Stimulated activated CD8-positive, alpha-beta memory T cell treated with anti-CD3 and anti-CD28 coated beads, Interleukin-2, amount 100 ng/mL, for 1 hour (primary cell): Measurements from ENCODE around the gene KSR1.

ENCODE experiments used
- DNase-seq, 2 donors: peaks; one replicate each; pipeline ENCODE4 v3.0.0-alpha.2; 2020; ENCODE audit warnings: low read depth in 2 of 2

KSR1 gene

DNA sequence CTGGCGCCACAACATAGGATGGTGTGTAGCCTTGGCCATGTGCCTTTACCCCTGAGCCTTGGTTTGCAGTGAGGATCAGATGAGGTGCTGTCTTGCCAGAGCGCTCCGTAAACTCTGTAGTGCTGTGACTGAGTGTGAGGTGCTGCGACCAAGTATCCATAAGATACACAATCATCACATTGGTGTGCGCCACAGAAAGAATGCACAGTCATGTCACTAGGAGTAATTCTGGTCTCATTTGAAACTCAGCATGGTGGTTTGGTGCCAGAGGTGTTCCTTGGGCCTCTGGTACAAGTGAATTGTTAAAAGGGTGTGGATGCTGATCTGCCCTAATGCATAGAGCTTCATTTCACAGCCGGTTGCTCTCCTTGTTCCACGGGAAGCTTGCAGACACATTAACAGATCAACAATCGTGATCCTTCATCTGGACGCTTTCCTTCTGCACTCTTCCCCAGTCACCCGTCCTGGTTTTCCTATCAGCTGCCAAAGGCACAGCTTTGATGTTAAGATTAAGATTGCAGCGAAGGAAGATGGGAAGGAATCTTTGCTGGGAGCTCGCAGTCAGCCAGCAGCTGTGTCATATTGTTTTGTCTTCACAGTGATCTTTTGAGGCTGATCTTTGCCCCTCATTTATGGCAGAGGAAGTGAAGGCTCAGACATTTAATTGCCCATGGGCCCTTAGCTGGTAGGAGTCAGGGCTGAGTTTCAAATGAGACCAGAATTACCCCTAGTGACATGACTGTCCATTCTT is 79.1 kb downstream of the KSR1 start:
- no peak for DNase-seq

DNA sequence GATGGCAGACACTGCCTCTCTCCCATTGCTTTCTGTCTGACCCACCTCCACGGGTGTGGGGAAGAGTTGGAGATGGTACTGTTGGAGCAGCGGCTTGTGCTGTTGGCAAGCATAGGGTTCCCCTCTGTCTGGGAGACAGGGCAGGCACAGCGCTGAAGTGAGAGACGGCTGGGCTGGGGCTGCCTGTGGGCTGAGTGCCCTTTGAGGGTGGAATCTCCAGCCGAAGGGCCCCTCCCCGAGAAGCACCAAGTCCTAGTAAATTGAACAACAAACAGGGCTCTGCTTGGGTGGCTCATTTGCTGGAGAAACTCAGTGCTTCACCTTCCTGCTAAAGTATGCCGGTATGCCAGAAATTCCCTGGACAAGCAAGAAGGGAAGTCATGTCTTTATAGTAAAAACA is 79.7 kb downstream of the KSR1 start:
- DNase-seq = no peak

DNA sequence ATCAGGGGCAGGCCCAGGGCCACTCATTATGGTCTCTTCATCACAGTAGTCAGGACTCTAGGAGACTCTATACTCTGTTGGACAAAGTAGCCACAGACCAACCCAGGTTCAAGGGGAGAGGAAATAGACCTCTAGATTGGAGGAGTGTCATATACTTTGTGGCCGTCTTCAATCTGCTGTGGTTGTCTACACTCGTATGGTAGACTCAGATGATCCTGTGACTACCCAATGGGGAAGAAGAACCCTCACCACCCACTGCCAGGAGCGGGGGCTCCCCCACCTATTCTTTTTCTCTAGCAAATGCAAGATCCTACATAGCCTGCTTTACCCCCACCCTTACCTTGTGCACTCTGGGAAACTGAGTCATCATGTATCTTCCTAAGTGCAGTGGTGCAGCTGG is 80.5 kb downstream of the KSR1 start:
- DNase-seq = no peak

DNA sequence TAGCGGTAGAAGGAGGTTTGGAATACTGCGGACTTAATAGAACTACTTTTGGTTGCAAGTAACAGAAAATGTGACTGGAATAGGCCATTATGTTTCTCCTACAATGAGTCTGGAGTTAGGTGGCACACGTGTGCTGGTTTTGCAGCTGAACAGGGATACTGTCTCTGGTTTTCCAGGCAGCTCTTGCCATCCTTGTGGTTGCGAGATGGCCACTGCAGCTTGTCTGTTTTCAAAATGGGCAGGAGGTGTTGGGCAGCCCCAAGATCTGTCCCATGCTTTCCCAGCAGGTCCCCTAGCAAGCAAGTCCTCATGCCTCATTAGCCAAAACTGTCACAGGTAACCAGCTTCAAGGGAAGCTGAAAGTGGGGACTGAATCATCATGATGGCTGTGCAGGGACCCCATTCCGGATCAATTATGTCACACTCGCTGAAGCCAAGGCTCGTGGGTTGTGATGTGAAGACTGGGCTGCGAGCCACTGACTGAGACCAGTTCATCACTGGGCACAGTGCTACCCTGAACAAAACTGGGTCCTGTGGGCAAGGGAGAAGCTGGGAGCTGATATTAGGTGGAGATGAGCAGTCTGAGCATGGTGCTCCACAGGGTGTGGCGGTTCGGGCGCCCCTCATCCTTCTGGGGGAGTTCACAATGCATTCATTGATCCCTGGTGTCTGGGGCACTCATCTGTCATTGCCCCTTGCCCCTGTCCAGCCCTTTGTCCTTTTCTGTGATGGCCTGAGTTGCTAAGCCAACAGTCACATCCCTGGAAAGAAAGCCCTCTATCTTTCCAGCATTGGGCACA is 82.1 kb downstream of the KSR1 start:
- DNase-seq = no peak

DNA sequence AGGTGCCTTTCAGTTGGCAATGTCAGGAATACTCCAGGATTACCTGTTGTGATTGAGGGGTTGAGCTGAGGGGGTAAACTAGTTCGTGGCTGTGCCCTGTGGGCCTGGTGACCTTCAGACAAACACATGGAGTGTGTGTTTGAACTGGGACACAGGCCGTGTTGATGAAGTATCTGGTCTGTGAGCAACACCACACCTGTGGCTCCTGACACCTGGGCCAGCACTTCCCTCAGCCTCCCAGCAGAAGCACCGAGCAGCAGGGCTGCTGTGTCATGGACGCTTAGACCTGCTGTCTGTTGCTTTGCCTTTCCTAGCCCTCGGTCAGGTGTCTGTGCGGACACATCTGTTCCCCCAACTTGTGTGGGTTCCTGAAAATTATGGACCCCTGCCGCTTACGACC is 82.9 kb downstream of the KSR1 start:
- no peak for DNase-seq

DNA sequence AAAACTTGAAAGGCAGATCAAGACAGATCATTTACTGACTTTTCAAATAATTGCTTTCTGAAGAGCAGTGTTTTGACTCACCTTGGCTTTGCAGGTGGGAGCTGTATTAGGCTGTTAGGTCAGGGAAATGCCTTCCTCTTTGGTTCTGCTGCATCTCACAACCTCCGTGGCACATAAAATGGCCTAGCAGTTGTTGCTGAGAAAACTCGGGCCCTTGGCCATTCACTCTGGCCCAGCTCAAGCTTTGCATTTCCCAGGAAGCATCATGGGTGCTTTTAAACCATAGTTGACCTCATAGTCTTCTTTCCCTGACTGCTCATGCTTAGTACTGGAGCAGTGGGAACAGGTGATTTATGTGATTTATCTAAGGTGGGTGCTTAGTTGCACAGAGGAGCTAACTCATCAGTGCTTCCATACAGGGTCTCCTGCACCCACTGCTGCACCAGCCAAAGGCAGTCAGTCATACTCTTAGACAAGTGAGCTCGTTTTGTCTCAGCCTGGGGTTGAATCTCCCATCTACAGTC is 83.6 kb downstream of the KSR1 start:
- DNase-seq = no peak

DNA sequence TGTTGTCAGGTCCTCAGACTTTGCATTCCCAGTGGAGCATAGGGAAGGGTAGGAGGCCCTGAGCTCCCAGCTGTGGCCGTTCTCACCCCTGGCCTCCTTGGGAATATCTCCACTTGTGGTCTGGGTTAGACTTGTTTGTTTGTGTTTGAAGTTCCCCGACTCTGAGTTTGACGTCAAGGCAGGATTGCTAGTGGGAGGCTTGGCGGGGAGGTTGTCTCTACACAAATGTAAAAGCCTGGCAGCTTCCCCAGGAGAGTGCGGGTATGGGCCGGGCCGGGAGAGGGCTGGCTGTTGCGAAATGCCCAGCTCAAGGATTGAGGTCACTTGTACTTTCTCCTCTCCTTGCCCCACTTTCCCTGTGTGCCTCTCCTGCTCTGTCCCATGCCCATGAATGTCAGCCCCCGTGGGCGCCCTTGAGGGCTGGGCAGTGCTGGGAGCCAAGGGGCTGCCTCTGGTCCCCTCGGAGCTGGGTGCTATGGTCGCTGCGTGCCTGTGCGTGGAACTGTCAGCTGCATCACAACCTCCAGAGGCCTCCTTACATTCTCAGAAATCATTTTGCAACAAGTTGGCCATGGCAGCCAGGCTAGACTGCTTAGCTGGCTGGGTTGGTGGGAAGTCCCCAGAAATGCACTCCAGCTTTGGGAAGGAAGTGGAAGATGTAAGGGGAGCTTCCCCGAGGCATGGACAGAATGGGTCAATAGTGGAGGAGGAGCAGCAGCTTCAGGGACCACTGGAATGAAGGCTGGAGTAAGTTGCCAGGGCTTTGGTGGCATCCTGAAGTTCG is 84.3 kb downstream of the KSR1 start:
- DNase-seq = no peak

DNA sequence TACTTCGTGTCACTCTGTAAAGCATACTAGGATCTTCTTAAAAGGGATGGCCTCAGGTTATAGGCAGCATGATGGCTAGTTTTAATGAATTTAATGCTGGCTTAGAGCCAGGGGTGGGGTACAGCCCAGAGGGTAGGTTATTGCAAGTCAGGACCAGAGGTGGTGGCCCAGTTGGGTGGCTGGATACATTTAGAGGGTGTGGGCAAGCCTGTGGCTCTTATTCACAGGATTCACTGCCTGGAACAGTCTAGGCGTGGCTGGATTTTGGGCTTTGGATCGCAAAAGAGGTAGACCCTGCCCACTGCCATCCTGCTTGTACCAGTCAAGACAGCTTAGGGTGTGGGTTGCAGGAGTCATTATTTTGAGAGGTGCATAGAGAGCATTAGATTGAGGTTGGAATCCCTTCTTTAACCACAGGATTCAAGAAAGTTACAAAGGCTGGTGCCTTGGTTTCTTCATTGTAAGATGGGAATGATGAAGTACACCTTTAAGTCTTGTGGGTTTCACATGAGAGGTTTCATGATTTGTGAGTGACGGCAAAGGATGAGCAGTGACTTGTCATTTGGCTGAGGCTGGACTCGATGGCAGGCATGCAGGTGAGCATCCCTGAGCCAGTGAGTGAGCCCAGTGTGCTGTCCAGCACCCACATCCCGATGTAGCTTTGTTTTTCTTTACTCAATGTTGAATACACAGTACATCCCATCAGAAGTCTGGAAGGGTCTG is 85.2 kb downstream of the KSR1 start:
- DNase-seq = no peak

DNA sequence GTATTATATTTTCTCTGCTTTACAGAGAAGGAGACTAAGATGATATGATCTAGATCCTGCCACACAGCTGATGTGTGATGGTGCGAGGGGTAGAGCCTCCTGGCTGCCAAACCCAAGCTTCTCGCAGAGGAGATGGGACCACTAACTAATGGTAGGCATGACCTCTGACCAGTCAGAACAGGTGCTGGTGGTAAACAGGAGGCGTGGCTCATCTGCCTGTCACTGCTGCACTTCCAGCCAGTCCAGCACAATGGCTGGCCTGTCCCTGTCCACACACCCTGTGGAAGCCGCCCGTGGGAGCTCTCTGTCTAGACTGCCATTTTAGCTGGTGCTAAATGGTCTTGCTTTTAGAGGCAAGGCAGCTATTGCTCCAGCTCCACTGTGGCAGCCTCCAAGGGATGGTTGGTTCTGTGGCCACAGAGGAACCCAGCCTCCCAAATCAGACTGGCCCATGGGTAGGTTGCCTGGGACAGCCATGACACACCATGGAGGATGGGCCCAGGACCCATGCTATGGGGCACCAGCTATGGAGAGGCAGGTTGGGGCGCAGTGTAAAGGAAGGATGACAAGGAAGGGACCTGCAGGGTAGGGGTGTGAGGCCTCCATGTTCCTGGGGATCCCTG is 86.7 kb downstream of the KSR1 start:
- no peak for DNase-seq

DNA sequence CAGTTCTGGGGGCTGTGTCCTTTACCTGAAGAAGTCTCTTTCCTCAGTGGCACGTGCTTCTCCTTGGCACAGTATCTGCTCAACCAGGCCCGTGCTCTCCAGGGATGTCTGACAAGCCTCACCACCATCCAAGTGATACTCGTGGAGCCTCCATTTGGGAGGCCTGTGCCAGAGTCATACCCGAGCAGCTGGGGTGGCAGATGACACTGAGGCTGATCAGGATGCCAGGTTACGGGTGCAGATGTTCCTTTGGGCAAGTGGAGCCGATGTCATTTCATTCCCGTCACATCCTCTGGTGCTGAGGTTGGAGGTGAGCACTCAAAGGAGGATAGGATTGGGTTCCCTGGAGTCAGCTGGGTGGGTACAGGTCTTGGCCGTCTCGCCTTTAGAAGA is 87.2 kb downstream of the KSR1 start:
- DNase-seq = no peak

DNA sequence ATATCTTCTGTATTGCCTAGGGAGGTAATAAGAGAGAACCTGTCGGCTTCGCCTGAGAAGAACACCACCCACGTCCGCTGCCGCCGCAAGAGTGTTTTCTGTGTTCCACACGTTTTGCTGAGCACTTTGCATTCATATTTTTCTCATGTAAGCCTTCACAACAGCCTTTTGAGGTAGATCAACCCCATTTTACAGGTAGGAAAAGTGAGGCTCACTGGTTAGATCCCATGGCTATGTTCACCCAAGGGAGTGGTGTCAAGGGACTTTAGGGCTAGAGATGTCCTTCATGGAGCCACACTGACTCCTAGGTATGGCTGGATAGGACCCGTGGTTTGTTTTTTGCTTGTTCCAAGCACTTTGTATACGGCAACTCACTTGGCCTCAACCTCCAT is 87.7 kb downstream of the KSR1 start:
- no peak for DNase-seq

DNA sequence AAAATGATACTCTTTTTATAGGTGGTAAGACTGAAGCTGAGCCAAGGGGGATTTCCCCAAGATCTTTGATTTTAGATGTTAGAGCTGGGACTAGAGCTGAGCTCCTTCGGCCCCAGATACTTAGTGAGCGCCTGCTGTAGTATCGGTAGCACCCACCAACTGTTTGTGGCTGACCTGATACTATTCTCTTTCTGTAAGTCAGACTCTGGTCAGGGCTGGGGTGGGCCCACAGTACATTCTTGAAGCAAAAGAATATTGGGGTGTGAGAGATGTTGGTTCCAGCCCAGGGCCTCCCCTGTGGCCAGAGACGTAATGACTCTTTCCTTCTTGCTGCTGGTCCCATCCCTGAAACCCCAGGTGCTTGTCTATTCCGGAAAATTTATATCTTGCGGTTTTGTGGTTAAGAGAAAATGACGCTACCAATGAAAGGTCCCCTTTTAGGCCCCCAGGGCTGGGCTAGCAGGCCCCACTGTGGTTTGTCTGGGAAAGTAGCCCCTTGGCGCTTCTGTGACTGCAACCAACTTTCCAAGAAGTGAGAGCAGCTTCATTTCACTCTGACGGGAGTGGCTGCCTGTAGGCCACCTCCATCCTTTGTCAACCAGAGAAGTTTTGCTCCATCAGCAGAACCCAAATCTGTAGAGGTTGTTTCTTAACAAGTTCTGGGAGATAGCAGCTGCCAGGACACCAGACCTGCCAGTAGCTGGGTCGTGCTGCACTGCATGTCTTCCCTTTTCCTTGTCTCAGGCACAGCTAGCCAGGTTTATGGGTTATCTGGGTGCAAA is 88.3 kb downstream of the KSR1 start:
- DNase-seq = no peak

DNA sequence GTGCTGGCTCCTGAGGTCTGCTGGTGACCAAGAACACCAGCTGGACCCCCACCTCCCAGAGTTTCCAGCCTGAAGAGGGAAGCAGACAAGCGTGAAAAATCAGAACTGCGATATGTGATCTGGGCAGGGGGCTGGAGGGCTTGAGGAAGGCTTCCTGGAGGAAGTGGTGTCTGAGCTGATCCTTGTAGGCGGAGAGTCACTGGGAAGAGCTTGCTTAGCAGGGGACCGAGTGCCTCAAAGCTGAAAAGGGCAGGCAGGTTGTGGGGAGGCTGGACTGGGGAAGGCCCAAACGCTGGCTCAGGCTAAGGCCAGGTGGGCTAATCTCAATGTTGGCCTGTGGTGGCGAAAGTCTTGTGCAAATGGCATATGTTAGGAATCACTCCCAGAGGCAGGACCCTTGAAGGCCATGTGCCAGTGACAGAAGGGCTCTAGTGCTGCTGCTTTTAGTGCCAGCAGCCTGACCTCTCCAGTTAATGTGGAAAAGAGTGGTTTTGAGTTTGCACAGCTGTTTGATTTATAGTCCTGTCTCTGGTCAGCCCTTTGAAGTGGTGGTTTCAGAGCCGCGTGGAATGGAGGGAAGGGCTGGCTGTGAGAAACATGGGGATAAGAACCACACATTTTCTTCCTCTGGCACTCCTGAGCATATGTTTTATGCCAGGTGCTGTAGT is 89.4 kb downstream of the KSR1 start:
- no peak for DNase-seq

DNA sequence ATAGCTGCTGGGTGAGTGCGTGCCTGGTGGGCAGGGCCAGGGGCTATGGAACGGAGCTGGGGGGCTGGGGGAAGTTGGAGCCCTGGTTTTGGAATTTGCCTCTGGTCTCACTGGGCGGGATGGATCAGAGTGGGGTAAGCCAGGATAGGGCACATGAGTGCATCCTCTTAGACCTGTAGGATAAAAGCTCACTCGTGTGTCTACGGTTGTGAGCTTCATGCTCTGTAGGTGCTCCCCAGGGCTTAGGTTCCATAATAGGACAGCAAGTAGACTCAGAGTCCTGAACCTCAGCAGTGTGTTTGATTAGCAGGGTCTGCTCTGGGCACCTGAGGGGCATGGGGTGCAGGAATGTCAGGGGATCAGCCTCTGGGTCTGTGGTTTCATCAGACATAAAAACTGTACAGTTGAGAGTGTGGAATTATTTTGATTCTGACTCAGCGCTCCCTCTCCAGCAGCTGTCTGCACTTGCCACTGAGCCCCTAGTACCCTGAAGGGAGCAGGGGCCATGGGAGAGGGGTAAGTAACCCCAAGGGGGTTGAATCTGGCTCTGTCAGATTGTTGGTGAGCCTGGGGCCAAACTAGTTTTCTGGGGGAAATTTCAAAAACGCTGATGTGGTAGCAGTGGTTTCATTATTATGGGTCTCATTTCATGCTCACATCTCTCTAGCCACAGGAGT is 90.5 kb downstream of the KSR1 start:
- DNase-seq = no peak

DNA sequence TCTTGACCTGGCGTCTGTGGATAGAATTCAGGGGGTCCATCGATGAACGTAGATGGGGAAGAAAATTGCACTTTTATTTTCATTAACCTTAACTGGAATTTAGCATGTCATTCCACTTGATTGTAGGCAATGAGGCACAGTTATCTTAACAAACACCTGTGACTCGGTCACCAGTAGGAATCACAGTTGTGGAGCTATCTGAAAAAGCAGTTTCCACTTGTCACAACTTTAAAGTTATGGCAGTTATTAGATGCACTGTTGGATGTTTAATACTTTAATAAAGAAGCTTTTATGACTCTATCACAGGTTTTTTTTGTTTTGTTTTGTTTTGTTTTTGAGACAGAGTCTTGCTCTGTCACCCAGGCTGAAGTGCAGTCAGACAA is 91.0 kb downstream of the KSR1 start:
- DNase-seq = no peak

DNA sequence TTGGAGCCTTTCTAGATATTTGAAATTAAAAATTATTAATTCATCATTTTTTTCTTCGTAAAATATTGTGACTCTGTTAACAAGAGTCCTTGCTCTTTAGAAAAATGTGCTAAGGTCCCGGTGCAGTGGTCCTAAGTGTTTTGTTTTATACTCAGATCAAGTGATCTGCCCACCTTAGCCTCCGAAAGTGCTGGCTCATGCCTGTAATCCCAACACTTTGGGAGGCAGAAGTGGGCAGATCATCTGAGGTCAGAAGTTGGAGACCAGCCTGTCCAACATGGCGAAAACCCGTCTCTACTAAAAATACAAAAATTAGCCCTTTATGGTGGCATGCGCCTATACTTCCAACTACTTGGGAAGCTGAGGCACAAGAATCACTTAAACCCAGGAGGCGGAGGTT is 92.1 kb downstream of the KSR1 start:
- DNase-seq = no peak

DNA sequence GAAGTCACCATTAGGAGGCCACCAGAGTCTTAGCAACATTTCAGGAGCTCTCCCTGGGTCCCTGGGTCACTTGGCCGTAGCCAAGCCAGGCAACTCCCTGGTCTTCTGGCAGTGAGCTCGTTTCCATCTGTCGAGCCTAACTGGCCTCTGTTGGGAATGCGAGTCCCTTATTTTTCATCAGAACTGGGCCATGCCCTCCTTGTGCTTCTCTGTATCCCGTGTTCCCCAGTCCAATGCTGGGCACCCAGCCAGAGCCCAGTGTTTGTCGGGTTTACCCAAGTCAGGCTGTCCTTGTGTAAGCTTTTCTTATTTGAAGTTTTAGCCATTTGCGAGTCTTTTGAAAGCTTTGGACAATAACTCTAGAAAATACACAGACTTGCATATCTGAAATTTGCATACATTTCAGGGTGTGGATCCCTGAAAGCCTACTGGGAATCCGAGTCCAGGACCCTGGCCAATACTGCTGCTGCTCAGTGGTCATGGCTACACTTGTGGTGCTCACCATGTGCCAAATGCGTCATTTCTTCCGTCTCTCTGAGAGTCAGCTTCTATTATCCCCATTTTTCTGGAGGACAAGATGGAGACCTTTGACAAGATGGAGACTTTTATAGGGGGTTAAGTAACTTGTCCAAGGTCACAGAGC is 93.1 kb downstream of the KSR1 start:
- DNase-seq = no peak

DNA sequence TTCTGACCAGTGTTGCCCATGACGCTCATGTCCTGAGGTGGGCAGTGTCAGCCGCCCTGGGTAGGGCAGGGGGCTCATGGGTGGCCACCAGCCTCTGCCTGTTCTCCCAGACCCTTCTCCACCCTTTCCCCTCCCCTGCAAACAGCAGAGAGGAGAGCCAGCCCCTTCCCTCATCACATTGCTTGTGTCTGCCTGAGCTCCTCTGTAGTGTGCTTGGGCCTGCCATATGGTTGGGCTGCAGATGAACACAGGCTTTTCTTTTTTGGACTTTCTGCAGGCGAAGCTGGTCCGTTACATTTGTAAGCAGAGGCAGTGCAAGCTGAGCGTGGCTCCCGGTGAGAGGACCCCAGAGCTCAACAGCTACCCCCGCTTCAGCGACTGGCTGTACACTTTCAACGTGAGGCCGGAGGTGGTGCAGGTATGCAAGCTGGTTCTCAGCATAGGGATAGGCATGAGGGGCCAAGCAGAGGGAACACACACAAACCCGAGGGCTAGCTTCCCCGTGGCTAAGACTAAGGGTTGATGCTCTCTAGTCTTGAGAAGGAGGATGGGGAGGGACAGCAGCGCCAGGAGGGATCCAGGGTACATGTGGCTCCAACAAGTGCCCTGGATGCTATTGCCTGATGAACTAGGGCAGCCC is 94.2 kb downstream of the KSR1 start:
- no peak for DNase-seq
